GM12875 (cell line): ENCODE measurements around the gene WFIKKN1.

Experiments used
- H3K4me3 ChIP-seq: one replicate; pipeline ENCODE4 v1.5.1; 2011; ENCODE audit warnings: low read depth, low read length, control low read depth
- TF ChIP-seq, protein P1 (sequence below): IDR thresholded peaks from 2 replicates; pipeline ENCODE4 v1.5.1; 2011; ENCODE audit warnings: low read depth, mild to moderate bottlenecking, control low read depth, inconsistent platforms, low read length, moderate library complexity, borderline replicate concordance; ENCODE audit not compliant: insufficient read depth

The WFIKKN1 gene

DNA sequence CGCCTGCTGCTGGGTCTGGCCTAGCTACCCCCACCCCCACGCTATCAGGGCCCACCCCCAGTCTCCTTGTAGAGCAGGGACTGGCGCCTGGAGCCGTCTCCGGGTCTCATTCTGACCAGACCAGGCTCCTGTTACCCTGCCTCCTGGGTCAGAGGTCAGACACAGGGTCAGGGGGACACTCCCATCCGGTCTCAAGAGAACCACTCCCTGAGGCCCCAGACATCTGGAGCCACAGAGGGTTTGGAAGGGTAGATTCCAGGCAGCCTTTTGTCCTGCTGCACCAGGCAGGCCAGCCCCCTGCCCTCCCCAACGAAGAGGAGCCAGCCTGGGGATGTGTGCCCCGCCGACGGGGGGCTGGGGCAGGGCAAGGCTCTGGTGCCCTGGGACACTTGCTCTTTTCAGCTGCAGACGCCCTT lies 944 bp upstream of the WFIKKN1 start:
- TF ChIP-seq, protein P1, sequence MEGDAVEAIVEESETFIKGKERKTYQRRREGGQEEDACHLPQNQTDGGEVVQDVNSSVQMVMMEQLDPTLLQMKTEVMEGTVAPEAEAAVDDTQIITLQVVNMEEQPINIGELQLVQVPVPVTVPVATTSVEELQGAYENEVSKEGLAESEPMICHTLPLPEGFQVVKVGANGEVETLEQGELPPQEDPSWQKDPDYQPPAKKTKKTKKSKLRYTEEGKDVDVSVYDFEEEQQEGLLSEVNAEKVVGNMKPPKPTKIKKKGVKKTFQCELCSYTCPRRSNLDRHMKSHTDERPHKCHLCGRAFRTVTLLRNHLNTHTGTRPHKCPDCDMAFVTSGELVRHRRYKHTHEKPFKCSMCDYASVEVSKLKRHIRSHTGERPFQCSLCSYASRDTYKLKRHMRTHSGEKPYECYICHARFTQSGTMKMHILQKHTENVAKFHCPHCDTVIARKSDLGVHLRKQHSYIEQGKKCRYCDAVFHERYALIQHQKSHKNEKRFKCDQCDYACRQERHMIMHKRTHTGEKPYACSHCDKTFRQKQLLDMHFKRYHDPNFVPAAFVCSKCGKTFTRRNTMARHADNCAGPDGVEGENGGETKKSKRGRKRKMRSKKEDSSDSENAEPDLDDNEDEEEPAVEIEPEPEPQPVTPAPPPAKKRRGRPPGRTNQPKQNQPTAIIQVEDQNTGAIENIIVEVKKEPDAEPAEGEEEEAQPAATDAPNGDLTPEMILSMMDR: no peak
- no peak overlapping the region for H3K4me3 ChIP-seq

DNA sequence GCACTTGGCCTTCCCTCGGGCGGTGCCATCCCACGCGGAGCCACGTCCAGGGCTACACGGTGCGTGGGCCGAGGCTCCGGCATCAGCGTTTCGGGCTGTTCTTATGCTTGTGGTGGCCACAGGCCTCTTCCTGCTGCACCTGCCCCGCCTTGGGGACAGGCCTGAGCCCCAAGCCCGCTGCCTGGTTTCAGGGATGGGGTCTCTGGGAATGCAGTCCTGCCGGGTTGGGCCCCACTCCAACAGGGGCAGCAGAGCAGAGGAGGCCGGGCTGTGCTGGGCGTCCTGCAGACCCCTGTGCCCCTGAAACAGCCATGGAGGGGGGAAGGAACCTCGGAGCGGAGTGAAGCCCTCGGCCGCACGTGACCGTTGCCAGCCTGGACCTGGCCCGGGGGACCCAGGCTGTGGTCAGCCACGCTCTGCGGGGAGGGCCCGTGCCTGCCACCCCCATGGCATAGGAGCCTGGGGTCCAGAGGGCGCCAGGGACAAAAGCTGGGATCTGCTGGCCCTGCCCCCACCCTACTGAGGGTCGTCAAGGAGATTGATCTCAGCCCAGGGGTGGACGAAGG lies 453 bp upstream of the WFIKKN1 start:
- no peak overlapping the region for H3K4me3 ChIP-seq
- TF ChIP-seq, protein P1: no peak

DNA sequence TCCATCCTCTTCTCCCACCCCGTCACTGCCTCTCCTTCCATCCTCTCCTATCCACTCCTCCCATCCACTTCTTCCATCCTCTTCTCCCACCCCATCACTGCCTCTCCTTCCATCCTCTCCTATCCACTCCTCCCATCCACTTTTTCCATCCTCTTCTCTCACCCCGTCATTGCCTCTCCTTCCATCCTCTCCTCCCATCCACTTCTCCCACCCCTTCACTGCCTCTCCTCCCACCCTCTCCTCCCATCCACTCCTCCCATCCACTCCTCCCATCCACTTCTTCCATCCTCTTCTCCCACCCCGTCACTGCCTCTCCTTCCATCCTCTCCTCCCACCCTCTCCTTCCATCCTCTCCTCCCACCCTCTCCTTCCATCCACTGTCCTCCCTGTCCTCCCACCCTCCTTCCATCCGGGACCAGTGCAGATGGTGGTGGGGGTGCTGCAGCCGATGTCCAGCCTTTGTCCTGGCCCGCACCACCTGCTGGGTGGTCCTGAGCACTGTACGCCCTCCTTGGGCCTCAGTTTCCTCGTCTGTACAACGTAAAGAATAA lies 1.1 kb downstream of the WFIKKN1 start:
- TF ChIP-seq, protein P1: no peak
- no peak overlapping the region for H3K4me3 ChIP-seq

DNA sequence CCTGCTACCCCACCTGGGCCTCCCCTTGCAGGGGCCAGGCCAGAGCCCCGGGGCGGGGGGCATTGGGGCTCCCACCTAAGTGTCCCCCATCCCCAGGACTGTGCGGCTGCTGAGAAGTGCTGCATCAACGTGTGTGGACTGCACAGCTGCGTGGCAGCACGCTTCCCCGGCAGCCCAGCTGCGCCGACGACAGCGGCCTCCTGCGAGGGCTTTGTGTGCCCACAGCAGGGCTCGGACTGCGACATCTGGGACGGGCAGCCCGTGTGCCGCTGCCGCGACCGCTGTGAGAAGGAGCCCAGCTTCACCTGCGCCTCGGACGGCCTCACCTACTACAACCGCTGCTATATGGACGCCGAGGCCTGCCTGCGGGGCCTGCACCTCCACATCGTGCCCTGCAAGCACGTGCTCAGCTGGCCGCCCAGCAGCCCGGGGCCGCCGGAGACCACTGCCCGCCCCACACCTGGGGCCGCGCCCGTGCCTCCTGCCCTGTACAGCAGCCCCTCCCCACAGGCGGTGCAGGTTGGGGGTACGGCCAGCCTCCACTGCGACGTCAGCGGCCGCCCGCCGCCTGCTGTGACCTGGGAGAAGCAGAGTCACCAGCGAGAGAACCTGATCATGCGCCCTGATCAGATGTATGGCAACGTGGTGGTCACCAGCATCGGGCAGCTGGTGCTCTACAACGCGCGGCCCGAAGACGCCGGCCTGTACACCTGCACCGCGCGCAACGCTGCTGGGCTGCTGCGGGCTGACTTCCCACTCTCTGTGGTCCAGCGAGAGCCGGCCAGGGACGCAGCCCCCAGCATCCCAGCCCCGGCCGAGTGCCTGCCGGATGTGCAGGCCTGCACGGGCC lies 1.9 kb downstream of the WFIKKN1 start:
- TF ChIP-seq, protein P1: no peak
- H3K4me3 ChIP-seq: no peak overlapping the region

DNA sequence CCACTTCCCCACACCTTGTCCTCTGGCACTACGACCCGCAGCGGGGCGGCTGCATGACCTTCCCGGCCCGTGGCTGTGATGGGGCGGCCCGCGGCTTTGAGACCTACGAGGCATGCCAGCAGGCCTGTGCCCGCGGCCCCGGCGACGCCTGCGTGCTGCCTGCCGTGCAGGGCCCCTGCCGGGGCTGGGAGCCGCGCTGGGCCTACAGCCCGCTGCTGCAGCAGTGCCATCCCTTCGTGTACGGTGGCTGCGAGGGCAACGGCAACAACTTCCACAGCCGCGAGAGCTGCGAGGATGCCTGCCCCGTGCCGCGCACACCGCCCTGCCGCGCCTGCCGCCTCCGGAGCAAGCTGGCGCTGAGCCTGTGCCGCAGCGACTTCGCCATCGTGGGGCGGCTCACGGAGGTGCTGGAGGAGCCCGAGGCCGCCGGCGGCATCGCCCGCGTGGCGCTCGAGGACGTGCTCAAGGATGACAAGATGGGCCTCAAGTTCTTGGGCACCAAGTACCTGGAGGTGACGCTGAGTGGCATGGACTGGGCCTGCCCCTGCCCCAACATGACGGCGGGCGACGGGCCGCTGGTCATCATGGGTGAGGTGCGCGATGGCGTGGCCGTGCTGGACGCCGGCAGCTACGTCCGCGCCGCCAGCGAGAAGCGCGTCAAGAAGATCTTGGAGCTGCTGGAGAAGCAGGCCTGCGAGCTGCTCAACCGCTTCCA lies 2.7 kb downstream of the WFIKKN1 start:
- TF ChIP-seq, protein P1: no peak
- no peak overlapping the region for H3K4me3 ChIP-seq

DNA sequence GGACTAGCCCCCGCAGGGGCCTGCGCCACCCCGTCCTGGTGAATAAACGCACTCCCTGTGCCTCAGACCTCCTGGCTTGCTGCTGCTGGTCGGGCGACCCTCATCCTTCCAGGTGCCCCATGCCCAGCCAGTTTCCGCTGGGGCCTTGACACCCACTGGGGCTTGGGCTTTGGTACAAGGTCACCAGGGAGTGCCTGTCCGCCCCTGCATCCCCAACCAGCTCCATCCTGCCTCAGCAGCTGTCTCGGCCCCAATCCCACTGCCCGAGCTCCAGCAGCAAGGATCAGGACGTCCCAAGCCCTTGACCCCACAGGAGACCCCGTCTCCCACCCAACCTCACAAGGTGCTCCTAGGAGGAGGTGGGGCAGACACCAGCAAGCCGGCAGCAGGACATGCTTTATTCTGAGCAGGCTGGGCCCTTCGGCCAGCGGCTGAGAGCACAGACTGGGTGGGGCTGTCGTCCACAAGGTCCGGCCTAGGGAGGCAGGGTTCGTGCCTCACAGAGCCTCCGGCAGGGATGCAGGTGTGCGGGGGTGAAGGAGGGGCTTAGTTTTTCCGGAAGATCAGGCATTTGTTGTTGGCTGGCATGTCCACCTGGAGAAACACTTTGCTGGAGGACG lies 3.4 kb downstream of the WFIKKN1 start:
- H3K4me3 ChIP-seq: no peak overlapping the region
- TF ChIP-seq, protein P1: no peak
